Measurements from ENCODE around the gene NFE2L2.

GRCh38 chr2:177296040-177296439 lies 31.5 kb upstream of the NFE2L2 start:
- TF ChIP-seq POLR2A (IDR thresholded peaks at IDR 0.05; ENCODE audit: low read length) (no peak), GATA1 (IDR thresholded peaks at IDR 0.05; ENCODE audit: low read depth, low read length) (no peak)

All from erythroblast (primary cell).